Neural crest cell (in vitro differentiated cells): Measurements from ENCODE around the gene BYSL. TPM values are rescaled to one million over a fixed set of nuclear protein-coding genes. Genes with fewer than 3 reads are reported as not detected.

ENCODE experiments used
- DNase-seq: peaks from one replicate; pipeline ENCODE4 v3.0.0; 2021; ENCODE audit warnings: low read depth, mixed read lengths, low spot score
- H3K27ac Mint-ChIP-seq: one replicate; pipeline ENCODE4 v1.8.0; 2021; ENCODE audit warnings: mild to moderate bottlenecking, mixed read lengths; ENCODE audit not compliant: unreplicated experiment
- H3K27me3 Mint-ChIP-seq: 2 replicates; pipeline ENCODE4 v1.8.0; 2021; ENCODE audit warnings: low read depth, mild to moderate bottlenecking, mixed read lengths
- H3K36me3 Mint-ChIP-seq: 2 replicates; pipeline ENCODE4 v1.8.0; 2021; ENCODE audit warnings: low read depth, mild to moderate bottlenecking, mixed read lengths
- H3K4me1 Mint-ChIP-seq: 2 replicates; pipeline ENCODE4 v1.8.0; 2021; ENCODE audit warnings: mixed read lengths
- H3K4me3 Mint-ChIP-seq: one replicate; pipeline ENCODE4 v1.8.0; 2021; ENCODE audit warnings: mild to moderate bottlenecking, mixed read lengths
- H3K9me3 Mint-ChIP-seq: 2 replicates; pipeline ENCODE4 v1.8.0; 2021; ENCODE audit warnings: mixed read lengths
- CTCF ChIP-seq: fragments of 200-600 bp; sonication (generic); conservative IDR thresholded peaks from 2 replicates; pipeline ENCODE4 v1.5.0; 2021; ENCODE audit warnings: antibody characterized with exemption, mild to moderate bottlenecking
- total RNA-seq: library from RNA; stranded (reverse); gene quantifications from 2 replicates; pipeline ENCODE4 v1.2.1, GENCODE V29; 2021

BYSL gene
- total RNA-seq, 1 donor from 2014 or later = 50.8 TPM

- Mint-ChIP-seq H3K27ac (peak overlapping the region; percentile 12), H3K4me1 (peaks cover 42% of the 10 kb centered on the region), H3K27me3 (peaks cover 6% of the 10 kb centered on the region), H3K4me3 (peak overlapping the region; percentile 94), H3K36me3 (peaks cover 2% of the 10 kb centered on the region), H3K9me3 (no peaks in the 10 kb centered on the region)
- DNase-seq = no peak
- no peak for TF ChIP-seq CTCF
Measured at GRCh38 chr6:41937861-41938574, 16.7 kb downstream of the BYSL start.

- no peak for TF ChIP-seq CTCF
- H3K27me3 Mint-ChIP-seq = peaks cover 6% of the 10 kb centered on the region
- H3K36me3 Mint-ChIP-seq = peaks cover 2% of the 10 kb centered on the region
- peaks cover 42% of the 10 kb centered on the region for H3K4me1 Mint-ChIP-seq
- no peak overlapping the region for H3K27ac Mint-ChIP-seq
- DNase-seq = no peak
- peak overlapping the region; percentile 94 for H3K4me3 Mint-ChIP-seq
- H3K9me3 Mint-ChIP-seq = no peaks in the 10 kb centered on the region
Measured at GRCh38 chr6:41938590-41939175, 17.4 kb downstream of the BYSL start.

- Mint-ChIP-seq H3K4me1 (peaks cover 42% of the 10 kb centered on the region), H3K9me3 (no peaks in the 10 kb centered on the region), H3K27ac (no peak overlapping the region), H3K36me3 (peaks cover 2% of the 10 kb centered on the region), H3K27me3 (peaks cover 6% of the 10 kb centered on the region), H3K4me3 (peak overlapping the region; percentile 94)
- TF ChIP-seq CTCF = no peak
- DNase-seq = no peak
Measured at GRCh38 chr6:41939176-41939847, 18.0 kb downstream of the BYSL start.

- peak overlapping the region; percentile 27 for H3K27ac Mint-ChIP-seq
- no peak for DNase-seq
- peak overlapping the region; percentile 94 for H3K4me3 Mint-ChIP-seq
- no peak for TF ChIP-seq CTCF
- peaks cover 2% of the 10 kb centered on the region for H3K36me3 Mint-ChIP-seq
- H3K9me3 Mint-ChIP-seq = no peaks in the 10 kb centered on the region
- H3K4me1 Mint-ChIP-seq = peaks cover 34% of the 10 kb centered on the region
- peaks cover 6% of the 10 kb centered on the region for H3K27me3 Mint-ChIP-seq
Measured at GRCh38 chr6:41939848-41940758, 18.8 kb downstream of the BYSL start.

GRCh38 chr6:41940759-41941279 lies 19.5 kb downstream of the BYSL start:
- DNase-seq = no peak
- peaks cover 6% of the 10 kb centered on the region for H3K27me3 Mint-ChIP-seq
- peaks cover 33% of the 10 kb centered on the region for H3K4me1 Mint-ChIP-seq
- TF ChIP-seq CTCF = no peak
- H3K9me3 Mint-ChIP-seq = no peaks in the 10 kb centered on the region
- H3K27ac Mint-ChIP-seq = no peak overlapping the region
- H3K4me3 Mint-ChIP-seq = peak overlapping the region; percentile 94
- peaks cover 2% of the 10 kb centered on the region for H3K36me3 Mint-ChIP-seq
